Measurements from ENCODE around the gene ZNF561. TPM values are rescaled to one million over a fixed set of nuclear protein-coding genes. Genes with fewer than 3 reads are reported as not detected.

ZNF561 gene
- polyA plus RNA-seq, 2 of the 4 experiments (the other 2 are of a cell fraction) = 18.0 to 22.0 TPM

DNA sequence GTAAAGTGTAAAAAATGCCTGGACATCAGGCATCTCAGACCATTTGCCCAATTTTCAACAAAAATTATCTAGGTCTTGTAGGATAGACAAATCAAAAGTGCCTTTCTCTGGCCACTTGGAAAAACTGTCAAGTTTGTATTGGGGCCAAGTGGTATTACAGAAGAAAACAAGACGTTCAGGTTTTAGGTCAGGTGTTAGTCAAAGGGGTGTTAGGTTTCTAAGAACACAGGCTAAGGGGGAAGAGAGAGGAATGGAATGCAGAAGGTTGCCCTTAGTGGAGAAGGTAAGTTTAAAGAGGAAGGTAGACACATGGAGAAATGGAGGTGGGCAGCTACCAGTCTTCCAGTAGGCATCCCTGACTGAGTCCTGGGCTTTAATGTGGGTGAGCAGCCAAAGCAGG lies 19.9 kb upstream of the ZNF561 start:
- H3K27ac ChIP-seq = no peak overlapping the region
- no peak for ATAC-seq
- POLR2A ChIA-PET = no interaction called here
- H3K4me3 ChIP-seq = no peak overlapping the region
- CTCF ChIA-PET = interaction anchor here (1.6 kb wide), 1 partner anchor 205 kb away, joined by 3 read pairs; the partner anchor contains the start of gene ZNF266
- TF ChIP-seq, protein P1, sequence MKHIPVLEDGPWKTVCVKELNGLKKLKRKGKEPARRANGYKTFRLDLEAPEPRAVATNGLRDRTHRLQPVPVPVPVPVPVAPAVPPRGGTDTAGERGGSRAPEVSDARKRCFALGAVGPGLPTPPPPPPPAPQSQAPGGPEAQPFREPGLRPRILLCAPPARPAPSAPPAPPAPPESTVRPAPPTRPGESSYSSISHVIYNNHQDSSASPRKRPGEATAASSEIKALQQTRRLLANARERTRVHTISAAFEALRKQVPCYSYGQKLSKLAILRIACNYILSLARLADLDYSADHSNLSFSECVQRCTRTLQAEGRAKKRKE (CRISPR knock-in tag; IDR thresholded peaks at IDR 0.05; ENCODE audit: low read depth) = no peak
- TF ChIP-seq, protein P2, sequence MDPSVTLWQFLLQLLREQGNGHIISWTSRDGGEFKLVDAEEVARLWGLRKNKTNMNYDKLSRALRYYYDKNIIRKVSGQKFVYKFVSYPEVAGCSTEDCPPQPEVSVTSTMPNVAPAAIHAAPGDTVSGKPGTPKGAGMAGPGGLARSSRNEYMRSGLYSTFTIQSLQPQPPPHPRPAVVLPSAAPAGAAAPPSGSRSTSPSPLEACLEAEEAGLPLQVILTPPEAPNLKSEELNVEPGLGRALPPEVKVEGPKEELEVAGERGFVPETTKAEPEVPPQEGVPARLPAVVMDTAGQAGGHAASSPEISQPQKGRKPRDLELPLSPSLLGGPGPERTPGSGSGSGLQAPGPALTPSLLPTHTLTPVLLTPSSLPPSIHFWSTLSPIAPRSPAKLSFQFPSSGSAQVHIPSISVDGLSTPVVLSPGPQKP (IDR thresholded peaks at IDR 0.05; ENCODE audit: low read depth, low read length) = no peak
- TF ChIP-seq HOXB13 (CRISPR knock-in tag; IDR thresholded peaks at IDR 0.05; ENCODE audit: low read depth) (no peak), ZNF302 (CRISPR knock-in tag; IDR thresholded peaks at IDR 0.05) (no peak), CBX8 (IDR thresholded peaks at IDR 0.05) (no peak), RCOR1 (IDR thresholded peaks at IDR 0.05; ENCODE audit: low read depth, low read length) (no peak), MAZ (IDR thresholded peaks at IDR 0.05; ENCODE audit: borderline replicate concordance, low read depth, low read length) (no peak), JUN (IDR thresholded peaks at IDR 0.05) (no peak), TFCP2L1 (CRISPR knock-in tag; IDR thresholded peaks at IDR 0.05) (no peak), GATA3 (IDR thresholded peaks at IDR 0.05; ENCODE audit: borderline replicate concordance) (no peak), EHF (CRISPR knock-in tag; IDR thresholded peaks at IDR 0.05) (no peak), ESRRA (IDR thresholded peaks at IDR 0.05; ENCODE audit: borderline replicate concordance, low read length) (no peak), CEBPB (IDR thresholded peaks at IDR 0.05) (no peak), CBX2 (IDR thresholded peaks at IDR 0.05; ENCODE audit: borderline replicate concordance, low read depth) (no peak), HDAC2 (IDR thresholded peaks at IDR 0.05) (no peak), TP53 (CRISPR knock-in tag; IDR thresholded peaks at IDR 0.05) (no peak), MAX (IDR thresholded peaks at IDR 0.05) (no peak)
- TF ChIP-seq, protein P3, sequence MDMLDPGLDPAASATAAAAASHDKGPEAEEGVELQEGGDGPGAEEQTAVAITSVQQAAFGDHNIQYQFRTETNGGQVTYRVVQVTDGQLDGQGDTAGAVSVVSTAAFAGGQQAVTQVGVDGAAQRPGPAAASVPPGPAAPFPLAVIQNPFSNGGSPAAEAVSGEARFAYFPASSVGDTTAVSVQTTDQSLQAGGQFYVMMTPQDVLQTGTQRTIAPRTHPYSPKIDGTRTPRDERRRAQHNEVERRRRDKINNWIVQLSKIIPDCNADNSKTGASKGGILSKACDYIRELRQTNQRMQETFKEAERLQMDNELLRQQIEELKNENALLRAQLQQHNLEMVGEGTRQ (IDR thresholded peaks at IDR 0.05) = no peak
- H3K4me1 ChIP-seq = no peaks in the 10 kb centered on the region
- no peak for FAIRE-seq
- DNase-seq (ENCODE audit: low read depth in 1 of 2, low spot score in 1 of 2) = no peak
- no peak overlapping the region for H3K4me2 ChIP-seq
- WGBS (ENCODE audit: missing lambda C conversion rate) = 22% methylated on average over 1 of the region's 1 CpG
- peaks cover 26% of the 10 kb centered on the region; the same call in 2 of the 3 replicates for H3K9me3 ChIP-seq

DNA sequence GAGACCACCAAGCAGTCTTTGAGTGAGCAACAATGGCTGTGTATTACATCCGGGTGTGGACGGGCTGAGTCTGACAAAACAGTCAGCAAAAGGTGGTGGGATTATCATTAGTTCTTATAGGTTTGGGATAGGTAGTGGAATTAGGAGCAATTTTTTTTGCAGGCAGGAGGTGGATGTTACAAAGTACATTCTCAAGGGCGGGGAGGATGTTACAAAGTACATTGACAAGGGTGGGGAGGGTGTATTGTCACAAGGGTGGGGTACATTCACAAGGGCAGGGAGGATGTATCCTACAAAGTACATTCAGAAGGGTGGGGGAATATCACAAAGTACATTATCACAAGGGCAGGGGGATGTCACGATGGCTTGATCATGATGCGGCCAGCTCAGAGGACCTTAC lies 15.0 kb upstream of the ZNF561 start:
- ChIA-PET POLR2A (no interaction called here), CTCF (interaction anchor here (1.0 kb wide), 1 partner anchor 12 kb away, joined by 3 read pairs; no protein-coding TSS in a partner anchor)
- FAIRE-seq (no peak), ATAC-seq (no peak), DNase-seq (ENCODE audit: low read depth in 1 of 2, low spot score in 1 of 2) (no peak)
- TF ChIP-seq HEYL (CRISPR knock-in tag; IDR thresholded peaks at IDR 0.05) (no peak), HDAC2 (IDR thresholded peaks at IDR 0.05) (no peak)
- peaks cover 5% of the 10 kb centered on the region; the same call in 2 of the 3 replicates for H3K9me3 ChIP-seq
- no peak overlapping the region for H3K4me3 ChIP-seq
- no peak overlapping the region for H3K27ac ChIP-seq
- no peaks in the 10 kb centered on the region for H3K4me1 ChIP-seq
- WGBS (ENCODE audit: missing lambda C conversion rate) = 65% methylated on average over 5 of the region's 5 CpGs
- H3K4me2 ChIP-seq = no peak overlapping the region

DNA sequence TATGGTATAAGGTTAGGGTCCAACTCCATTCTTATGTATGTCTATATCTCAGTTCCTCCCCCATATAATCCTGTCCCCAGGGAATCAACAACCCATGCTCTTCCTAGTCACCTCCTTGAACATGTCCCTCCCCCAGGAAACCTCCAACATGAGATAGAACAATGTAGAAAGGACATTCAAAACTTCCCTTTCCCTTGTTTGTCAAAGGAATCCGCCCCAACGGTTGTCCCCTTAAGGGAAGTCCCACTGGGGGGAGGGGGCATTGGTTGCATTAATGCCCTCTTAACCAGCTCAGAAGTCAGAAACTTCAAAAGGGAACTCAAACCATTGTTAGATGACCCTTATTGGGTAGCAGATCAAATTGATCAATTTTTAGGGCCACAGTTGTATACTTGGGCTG lies 6.8 kb upstream of the ZNF561 start:
- ATAC-seq (no peak), DNase-seq (ENCODE audit: low read depth in 1 of 2, low spot score in 1 of 2) (no peak), FAIRE-seq (no peak)
- Histone ChIP-seq H3K9me3 (peaks cover 12% of the 10 kb centered on the region), H3K4me2 (no peak overlapping the region), H3K4me3 (no peak overlapping the region), H3K27ac (no peak overlapping the region), H3K4me1 (no peaks in the 10 kb centered on the region)
- ChIA-PET CTCF (no interaction called here), POLR2A (no interaction called here)
- TF ChIP-seq, protein P4, sequence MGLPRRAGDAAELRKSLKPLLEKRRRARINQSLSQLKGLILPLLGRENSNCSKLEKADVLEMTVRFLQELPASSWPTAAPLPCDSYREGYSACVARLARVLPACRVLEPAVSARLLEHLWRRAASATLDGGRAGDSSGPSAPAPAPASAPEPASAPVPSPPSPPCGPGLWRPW (IDR thresholded peaks at IDR 0.05) = no peak
- TF ChIP-seq JUN (IDR thresholded peaks at IDR 0.05) (no peak), ZFP36 (IDR thresholded peaks at IDR 0.05; ENCODE audit: borderline replicate concordance, partially characterized antibody) (no peak), TP53 (CRISPR knock-in tag; IDR thresholded peaks at IDR 0.05) (no peak), TFCP2L1 (CRISPR knock-in tag; IDR thresholded peaks at IDR 0.05) (no peak), CBX2 (IDR thresholded peaks at IDR 0.05; ENCODE audit: borderline replicate concordance, low read depth) (no peak), POLR2AphosphoS2 (conservative IDR thresholded peaks at IDR 0.05; ENCODE audit: low read length) (no peak), MYC (IDR thresholded peaks at IDR 0.05; ENCODE audit: borderline replicate concordance, low read length) (no peak)
- 96% methylated on average over 2 of the region's 2 CpGs for whole genome bisulfite sequencing (ENCODE audit: missing lambda C conversion rate)

Data from A549 (cell line).